ENCODE data around the gene NUP160.
"Not testable (repeated sequence)": the region's sequence is repeated elsewhere in the genome, so short reads cannot be mapped to it uniquely, and the experiment has no call there.

The NUP160 gene

DNA sequence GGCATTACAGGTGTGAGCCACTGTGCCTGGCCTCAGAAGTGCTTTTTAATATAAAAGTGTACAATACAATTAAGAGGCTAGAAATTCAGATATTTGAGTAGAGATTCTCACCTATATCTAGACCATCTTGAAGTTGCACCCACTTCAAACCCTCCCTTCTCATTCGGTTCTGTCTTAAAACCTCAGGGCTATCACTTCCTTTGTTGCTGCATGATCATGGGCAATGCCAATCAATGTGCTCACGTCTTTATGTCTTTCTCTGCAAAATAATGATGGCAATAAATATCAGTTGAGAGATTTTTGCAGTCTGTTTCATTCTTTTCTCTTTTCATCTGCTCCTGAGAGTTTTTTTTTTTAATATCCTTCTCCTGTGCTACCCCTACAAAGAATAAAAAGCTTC, 9.3 kb upstream of the NUP160 start:
- in situ Hi-C loops (cut with HindIII; ENCODE audit: low pct_unique_long_range_greater_than_20kb, low sequenced_read_pairs), result no loop called here
- no peak for TF ChIP-seq JUND (IDR thresholded peaks at IDR 0.05; ENCODE audit: low read depth)
- no peak for DNase-seq (ENCODE audit: low read depth in 1 of 2, low spot score in 1 of 2)

DNA sequence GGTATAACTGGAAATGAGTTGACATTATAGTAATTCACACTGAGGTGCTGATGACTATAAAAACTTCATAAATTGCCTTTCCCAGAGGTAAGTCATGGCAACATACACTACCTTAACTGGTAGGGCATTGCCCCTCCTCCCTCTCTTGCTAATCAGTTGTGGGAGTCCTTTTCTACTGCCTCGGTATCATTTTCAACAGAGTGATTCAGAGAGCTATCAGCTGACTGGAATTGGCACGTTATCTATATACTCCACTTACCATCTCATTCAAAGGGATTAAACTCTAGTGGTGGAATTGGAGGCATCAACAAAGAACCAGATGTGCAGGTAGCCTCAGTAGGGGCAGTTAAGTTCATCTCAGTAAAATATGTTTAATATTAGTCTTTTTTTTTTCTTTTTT, 8.0 kb upstream of the NUP160 start:
- no peak for TF ChIP-seq JUND (IDR thresholded peaks at IDR 0.05; ENCODE audit: low read depth)
- in situ Hi-C loops (cut with HindIII; ENCODE audit: low pct_unique_long_range_greater_than_20kb, low sequenced_read_pairs), result no loop called here
- no peak for DNase-seq (ENCODE audit: low read depth in 1 of 2, low spot score in 1 of 2)

GRCh38 chr11:47854667-47855066, 6.5 kb upstream of the NUP160 start:
- no peak for DNase-seq (ENCODE audit: low read depth in 1 of 2, low spot score in 1 of 2)
- no peak for TF ChIP-seq JUND (IDR thresholded peaks at IDR 0.05; ENCODE audit: low read depth)
- in situ Hi-C loops (cut with HindIII; ENCODE audit: low pct_unique_long_range_greater_than_20kb, low sequenced_read_pairs), result no loop called here

DNA sequence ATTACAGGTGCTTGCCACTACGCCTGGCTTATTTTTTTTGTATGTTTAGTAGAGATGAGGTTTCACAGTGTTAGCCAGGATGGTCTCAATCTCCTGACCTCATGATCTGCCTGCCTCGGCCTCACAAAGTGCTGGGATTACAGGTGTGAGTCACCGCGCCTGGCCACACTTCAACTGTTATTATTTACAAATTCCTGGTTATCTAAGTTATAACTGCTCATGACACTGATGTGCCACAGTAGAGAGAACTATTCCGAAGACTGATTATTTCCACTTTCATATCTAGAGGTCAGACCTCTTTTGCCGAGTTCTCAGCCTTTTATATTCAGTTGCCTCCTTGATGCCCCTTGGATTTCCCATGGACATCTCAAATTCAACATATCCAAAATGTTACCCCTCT, 3.9 kb upstream of the NUP160 start:
- in situ Hi-C loops (cut with HindIII; ENCODE audit: low pct_unique_long_range_greater_than_20kb, low sequenced_read_pairs), result no loop called here
- no peak for TF ChIP-seq JUND (IDR thresholded peaks at IDR 0.05; ENCODE audit: low read depth)
- no peak for DNase-seq (ENCODE audit: low read depth in 1 of 2, low spot score in 1 of 2)

DNA sequence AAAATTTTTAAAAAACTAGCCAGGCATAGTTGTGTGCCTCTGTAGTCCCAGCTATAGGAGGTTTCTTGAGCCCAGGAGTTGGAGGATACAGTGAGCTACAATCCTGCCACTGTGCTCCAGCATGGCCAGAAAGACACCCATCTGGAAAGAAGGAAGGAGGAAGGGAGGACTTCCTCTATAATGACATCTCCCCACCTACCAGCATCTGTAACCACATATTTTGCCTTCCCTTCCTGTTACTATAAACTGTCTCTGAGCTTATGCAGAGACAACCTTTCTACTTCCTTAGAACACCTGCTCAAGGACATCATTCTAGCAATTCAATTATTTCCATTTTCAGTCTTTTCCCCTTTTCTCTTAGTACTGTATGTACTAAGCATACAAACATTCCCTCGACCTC, 2.2 kb upstream of the NUP160 start:
- no peak for TF ChIP-seq JUND (IDR thresholded peaks at IDR 0.05; ENCODE audit: low read depth)
- DNase-seq (ENCODE audit: low read depth in 1 of 2, low spot score in 1 of 2), result no peak
- in situ Hi-C loops (cut with HindIII; ENCODE audit: low pct_unique_long_range_greater_than_20kb, low sequenced_read_pairs), result no loop called here

- peak in 1 of 2 experiments; percentile 27 for DNase-seq (ENCODE audit: low read depth in 1 of 2, low spot score in 1 of 2)
- no peak for TF ChIP-seq JUND (IDR thresholded peaks at IDR 0.05; ENCODE audit: low read depth)
- in situ Hi-C loops (cut with HindIII; ENCODE audit: low pct_unique_long_range_greater_than_20kb, low sequenced_read_pairs), result no loop called here
Observed at GRCh38 chr11:47848700-47849155, 578 bp upstream of the NUP160 start.

DNA sequence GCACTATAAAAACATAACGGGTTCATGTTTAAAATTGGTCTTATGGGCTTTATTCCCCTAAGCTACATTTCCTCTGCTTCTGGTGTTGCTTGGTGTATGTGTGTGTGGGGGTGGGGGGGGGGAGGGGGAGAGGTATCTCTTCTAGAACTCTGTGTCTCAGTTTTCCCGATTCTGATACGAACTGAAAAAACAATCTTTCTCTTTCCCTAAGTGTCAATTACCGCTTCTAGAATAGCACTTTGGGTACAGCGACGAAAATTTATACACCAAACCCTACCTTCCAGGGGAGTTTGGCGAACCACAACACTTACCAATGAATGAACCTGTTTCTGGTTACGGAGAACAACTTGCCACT, 636 bp downstream of the NUP160 start:
- TF ChIP-seq JUND (IDR thresholded peaks at IDR 0.05; ENCODE audit: low read depth), result no peak
- in situ Hi-C loops (cut with HindIII; ENCODE audit: low pct_unique_long_range_greater_than_20kb, low sequenced_read_pairs), result no loop called here
- no peak for DNase-seq (ENCODE audit: low read depth in 1 of 2, low spot score in 1 of 2)

GRCh38 chr11:47846998-47847397, 1.2 kb downstream of the NUP160 start:
- no peak for DNase-seq (ENCODE audit: low read depth in 1 of 2, low spot score in 1 of 2)
- in situ Hi-C loops (cut with HindIII; ENCODE audit: low pct_unique_long_range_greater_than_20kb, low sequenced_read_pairs), result no loop called here

GRCh38 chr11:47843361-47844055, 4.6 kb downstream of the NUP160 start:
- no peak for DNase-seq (ENCODE audit: low read depth in 1 of 2, low spot score in 1 of 2)
- in situ Hi-C loops (cut with HindIII; ENCODE audit: low pct_unique_long_range_greater_than_20kb, low sequenced_read_pairs), result no loop called here
- TF ChIP-seq JUND (IDR thresholded peaks at IDR 0.05; ENCODE audit: low read depth), result no peak

More at GRCh38 chr11:47846998-47847397, 1.2 kb downstream of the NUP160 start:
- no peak for TF ChIP-seq JUND (IDR thresholded peaks at IDR 0.05; ENCODE audit: low read depth)

DNA sequence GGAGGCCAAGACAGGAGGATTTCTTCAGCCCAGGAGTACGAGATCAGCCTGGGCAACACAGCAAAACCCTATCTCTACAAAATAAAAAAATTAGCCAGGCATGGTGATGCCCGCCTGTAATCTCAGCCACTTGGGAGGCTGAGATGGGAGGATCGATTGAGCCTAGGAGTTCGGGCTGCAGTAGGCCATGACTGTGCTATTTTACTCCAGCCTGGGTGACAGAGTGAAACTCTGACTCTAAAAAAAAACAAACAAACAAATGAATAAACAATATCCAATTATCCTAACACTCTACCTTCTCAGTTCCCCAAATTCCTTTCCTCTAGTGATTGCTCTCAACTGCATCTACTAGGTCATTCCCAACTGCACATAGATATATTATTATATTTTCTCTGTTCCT, 5.4 kb downstream of the NUP160 start:
- in situ Hi-C loops (cut with HindIII; ENCODE audit: low pct_unique_long_range_greater_than_20kb, low sequenced_read_pairs), result no loop called here
- no peak for DNase-seq (ENCODE audit: low read depth in 1 of 2, low spot score in 1 of 2)
- TF ChIP-seq JUND (IDR thresholded peaks at IDR 0.05; ENCODE audit: low read depth), result no peak

GRCh38 chr11:47837929-47838328, 10.2 kb downstream of the NUP160 start:
- no peak for DNase-seq (ENCODE audit: low read depth in 1 of 2, low spot score in 1 of 2)
- TF ChIP-seq JUND (IDR thresholded peaks at IDR 0.05; ENCODE audit: low read depth), result no peak
- in situ Hi-C loops (cut with HindIII; ENCODE audit: low pct_unique_long_range_greater_than_20kb, low sequenced_read_pairs), result no loop called here

DNA sequence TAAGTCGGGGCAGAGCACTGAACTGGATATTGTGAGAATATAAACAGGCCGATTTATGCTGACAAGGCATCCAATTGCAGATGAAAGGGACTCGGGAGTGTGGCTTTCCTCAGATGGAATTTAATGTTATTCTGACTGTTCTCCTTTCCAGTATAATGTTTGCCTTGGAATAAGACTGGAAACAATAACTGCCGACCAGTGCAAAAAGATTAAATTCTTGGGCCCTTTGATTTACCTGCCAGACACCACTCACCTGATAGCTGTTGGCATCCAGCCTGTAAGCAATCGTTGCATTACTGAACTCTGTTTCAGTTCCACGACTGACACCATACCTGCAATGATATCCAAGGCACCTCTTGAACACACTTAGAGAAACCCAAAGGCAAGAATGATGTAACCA, 10.9 kb downstream of the NUP160 start:
- in situ Hi-C loops (cut with HindIII; ENCODE audit: low pct_unique_long_range_greater_than_20kb, low sequenced_read_pairs), result no loop called here
- TF ChIP-seq JUND (IDR thresholded peaks at IDR 0.05; ENCODE audit: low read depth), result no peak
- DNase-seq (ENCODE audit: low read depth in 1 of 2, low spot score in 1 of 2), result no peak

GRCh38 chr11:47830013-47830412, 18.1 kb downstream of the NUP160 start:
- in situ Hi-C loops (cut with HindIII; ENCODE audit: low pct_unique_long_range_greater_than_20kb, low sequenced_read_pairs); DNase-seq (ENCODE audit: low read depth in 1 of 2, low spot score in 1 of 2): not testable (repeated sequence)

DNA sequence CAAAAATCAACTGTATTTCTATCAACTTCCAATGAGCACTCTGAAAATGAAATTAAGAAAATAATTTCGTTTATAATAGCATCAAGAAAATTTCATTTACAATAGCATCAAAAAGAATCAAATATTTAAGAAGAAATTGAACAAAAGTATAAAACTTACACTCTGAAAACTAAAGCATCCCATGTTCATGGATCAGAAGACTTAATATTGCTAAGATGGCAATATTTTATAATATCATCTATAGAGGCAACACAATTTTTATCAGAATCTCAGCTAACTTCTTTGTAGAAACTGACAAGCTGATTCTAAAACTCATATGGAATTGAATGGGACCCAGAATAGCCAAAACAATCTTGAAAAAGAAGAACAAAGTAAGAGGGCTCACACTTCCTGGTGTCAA, 19.9 kb downstream of the NUP160 start:
- no peak for DNase-seq (ENCODE audit: low read depth in 1 of 2, low spot score in 1 of 2)
- in situ Hi-C loops (cut with HindIII; ENCODE audit: low pct_unique_long_range_greater_than_20kb, low sequenced_read_pairs), result no loop called here
- TF ChIP-seq JUND (IDR thresholded peaks at IDR 0.05; ENCODE audit: low read depth), result no peak

GRCh38 chr11:47822664-47823063, 25.5 kb downstream of the NUP160 start:
- in situ Hi-C loops (cut with HindIII; ENCODE audit: low pct_unique_long_range_greater_than_20kb, low sequenced_read_pairs); DNase-seq (ENCODE audit: low read depth in 1 of 2, low spot score in 1 of 2): not testable (repeated sequence)
